SK-N-SH (cell line): ENCODE measurements around the gene PLIN1. TPM values are rescaled to one million over a fixed set of nuclear protein-coding genes. Genes with fewer than 3 reads are reported as not detected.

ENCODE experiments used
- CTCF ChIA-PET: fragments of 300-600, 350-600 bp; formaldehyde crosslinking; extraction: SDS; loops from one replicate; lab custom pipeline; 2021; lab: Yijun Ruan, JAX
- POLR2A ChIA-PET: fragments of 350-600 bp; sonication (Branson Sonifier 250); formaldehyde crosslinking; extraction: SDS; loops from one replicate; lab custom pipeline; 2020; ENCODE audit warnings: antibody characterized with exemption, inconsistent platforms; lab: Yijun Ruan, JAX
- DNase-seq: peaks from one replicate; pipeline ENCODE4 v3.0.0; 2012
- H2AFZ ChIP-seq: fragments of 200-600 bp; sonication (generic); 2 replicates; pipeline ENCODE4 v1.8.1; 2016; ENCODE audit warnings: antibody characterized with exemption, mild to moderate bottlenecking, low read depth
- H3F3A ChIP-seq: fragments of 200-600 bp; sonication (generic); replicated peaks from 2 replicates; pipeline ENCODE3; 2016; ENCODE audit warnings: antibody characterized with exemption, mild to moderate bottlenecking; ENCODE audit not compliant: insufficient read depth
- H3K27ac ChIP-seq, 2 experiments: fragments of 200-500 bp in 1 of 2; fragments of 200-600 bp in 1 of 2; sonication (Bioruptor generic) in 1 of 2; sonication (generic), shearing (Covaris generic) in 1 of 2; 2 replicates each; pipeline versions ENCODE4 v1.5.1 to v1.6.1; 2014 to 2016; ENCODE audit warnings: low read depth in 2 of 2, inconsistent platforms in 1 of 2, low read length in 1 of 2, mild to moderate bottlenecking in 1 of 2, mixed read lengths in 1 of 2
- H3K27me3 ChIP-seq: fragments of 200-600 bp; sonication (generic), shearing (Covaris generic); 2 replicates; pipeline ENCODE4 v1.6.1; 2016; ENCODE audit warnings: mixed run types; ENCODE audit not compliant: insufficient read depth
- H3K36me3 ChIP-seq, 2 experiments: fragments of 200-500 bp in 1 of 2; fragments of 200-600 bp in 1 of 2; sonication (Bioruptor generic) in 1 of 2; sonication (generic) in 1 of 2; replicated peaks in 1 of 2; 2 replicates each; pipeline versions ENCODE3 to v1.5.1; 2014 to 2016; ENCODE audit warnings: low read length in 1 of 2, mild to moderate bottlenecking in 1 of 2; ENCODE audit not compliant: insufficient read depth in 2 of 2, control insufficient read depth in 1 of 2
- H3K4me1 ChIP-seq, 2 experiments: fragments of 200-500 bp in 1 of 2; fragments of 200-600 bp in 1 of 2; sonication (Bioruptor generic) in 1 of 2; sonication (generic), shearing (Covaris generic) in 1 of 2; 2 replicates each; pipeline versions ENCODE4 v1.5.1 to v1.6.1; 2014 to 2016; ENCODE audit warnings: low read depth in 1 of 2, low read length in 1 of 2, mixed run types in 1 of 2; ENCODE audit not compliant: insufficient read depth in 2 of 2, control insufficient read depth in 1 of 2
- H3K4me2 ChIP-seq: fragments of 200-600 bp; sonication (generic), shearing (Covaris generic); 2 replicates; pipeline ENCODE4 v1.6.1; 2017; ENCODE audit warnings: mixed run types
- H3K4me3 ChIP-seq, 2 experiments: fragments of 200-500 bp in 1 of 2; fragments of 200-600 bp in 1 of 2; sonication (Bioruptor generic) in 1 of 2; sonication (generic), shearing (Covaris generic) in 1 of 2; 2 replicates each; pipeline versions ENCODE4 v1.5.1 to v1.8.1; 2014 to 2016; ENCODE audit warnings: low read depth in 2 of 2, inconsistent platforms in 1 of 2, low read length in 1 of 2, mild to moderate bottlenecking in 1 of 2, mixed read lengths in 1 of 2, moderate library complexity in 1 of 2
- H3K79me2 ChIP-seq: fragments of 200-600 bp; sonication (generic); 2 replicates; pipeline ENCODE4 v1.8.1; 2017; ENCODE audit warnings: mild to moderate bottlenecking; ENCODE audit not compliant: insufficient read depth
- H3K9ac ChIP-seq: fragments of 200-600 bp; sonication (generic); 2 replicates; pipeline ENCODE4 v1.6.1; 2017; ENCODE audit warnings: mixed run types
- H3K9me2 ChIP-seq: fragments of 200-600 bp; sonication (generic); 2 replicates; pipeline ENCODE4 v1.6.1; 2017; ENCODE audit warnings: mixed run types
- H3K9me3 ChIP-seq: fragments of 200-600 bp; sonication (generic); 2 replicates; pipeline ENCODE4 v1.6.1; 2017; ENCODE audit warnings: mixed run types, mild to moderate bottlenecking, moderate library complexity
- H4K20me1 ChIP-seq: fragments of 200-600 bp; sonication (generic); 2 replicates; pipeline ENCODE4 v1.6.1; 2017; ENCODE audit warnings: mild to moderate bottlenecking, mixed run types; ENCODE audit not compliant: insufficient read depth
- CTCF ChIP-seq: fragments of 200-600 bp; sonication (generic); IDR thresholded peaks from 2 replicates; pipeline ENCODE4 v1.6.1; 2017; ENCODE audit warnings: antibody characterized with exemption, mild to moderate bottlenecking, moderate library complexity
- ELF1 ChIP-seq: IDR thresholded peaks from 2 replicates; pipeline ENCODE4 v1.4.0; 2012
- GATA2 ChIP-seq: sonication (generic); formaldehyde crosslinking; IDR thresholded peaks from 2 replicates; pipeline ENCODE4 v1.5.0; 2020; ENCODE audit warnings: mild to moderate bottlenecking, missing genetic modification reagents
- MAX ChIP-seq: IDR thresholded peaks from 2 replicates; pipeline ENCODE4 v1.4.0; 2012; ENCODE audit warnings: low read depth
- MEF2A ChIP-seq: IDR thresholded peaks from 2 replicates; pipeline ENCODE4 v1.4.0; 2012; ENCODE audit warnings: low read depth, borderline replicate concordance
- MXI1 ChIP-seq: IDR thresholded peaks from 2 replicates; pipeline ENCODE4 v1.6.1; 2012; ENCODE audit warnings: mild to moderate bottlenecking, low read depth, low read length, improper control_type of control experiment
- PBX3 ChIP-seq: IDR thresholded peaks from 2 replicates; pipeline ENCODE4; 2012
- RAD21 ChIP-seq: IDR thresholded peaks from 2 replicates; pipeline ENCODE4 v1.6.1; 2012; ENCODE audit warnings: mild to moderate bottlenecking, low read length
- REST ChIP-seq: IDR thresholded peaks from 2 replicates; pipeline ENCODE4 v1.6.1; 2012; ENCODE audit warnings: mild to moderate bottlenecking, low read depth, low read length, moderate library complexity
- RFX5 ChIP-seq: IDR thresholded peaks from 2 replicates; pipeline ENCODE4 v1.6.1; 2012; ENCODE audit warnings: mild to moderate bottlenecking, improper control_type of control experiment, low read length
- SIN3A ChIP-seq: IDR thresholded peaks from 2 replicates; pipeline ENCODE4 v1.6.1; 2012; ENCODE audit warnings: low read depth, mild to moderate bottlenecking, low read length, moderate library complexity, borderline replicate concordance
- TAF1 ChIP-seq: IDR thresholded peaks from 2 replicates; pipeline ENCODE4 v1.6.1; 2012; ENCODE audit warnings: low read depth, mild to moderate bottlenecking, low read length, moderate library complexity, borderline replicate concordance
- TCF12 ChIP-seq: IDR thresholded peaks from 2 replicates; pipeline ENCODE4 v1.4.0; 2012
- TEAD4 ChIP-seq: IDR thresholded peaks from 2 replicates; pipeline ENCODE4 v1.4.0; 2012; ENCODE audit warnings: mild to moderate bottlenecking, borderline replicate concordance; ENCODE audit not compliant: insufficient read depth
- USF1 ChIP-seq: IDR thresholded peaks from 2 replicates; pipeline ENCODE4 v1.4.0; 2012; ENCODE audit warnings: low read depth, borderline replicate concordance
- WGBS: methylation state at CpG from one replicate; pipeline ENCODE4 v1.1.6; 2017; ENCODE audit warnings: low lambda C conversion rate; 5-methylcytosine and 5-hydroxymethylcytosine counted together
- polyA plus RNA-seq, 3 experiments: library from polyadenylated mRNA; depleted of rRNA; stranded (reverse); fragments of >200 nt; gene quantifications; 2 replicates each; pipeline ENCODE4 v1.2.3, GENCODE V29; 2012

Gene PLIN1
- polyA plus RNA-seq, 1 of the 3 experiments (the other 2 are of a cell fraction) = 0.08 TPM

- Histone ChIP-seq H3K4me2 (no peak overlapping the region), H3K79me2 (peaks cover 18% of the 10 kb centered on the region), H3K4me3 (no peak overlapping the region), H3K9me2 (no peaks in the 10 kb centered on the region), H3K27ac (no peak overlapping the region), H2AFZ (no peak overlapping the region), H3K4me1 (peaks cover 6 to 9% of the 10 kb centered on the region in 2 experiments; a peak in 3 of 4 replicates), H4K20me1 (no peaks in the 10 kb centered on the region), H3K9me3 (no peaks in the 10 kb centered on the region), H3K27me3 (no peaks in the 10 kb centered on the region), H3K9ac (no peak overlapping the region), H3K36me3 (no peaks in the 10 kb centered on the region), H3F3A (peaks cover 28% of the 10 kb centered on the region)
- no peak for DNase-seq
- CTCF ChIA-PET = interaction anchor here (1.1 to 1.6 kb wide), 4 partner anchors 10 to 45 kb away, joined by 3 to 6 read pairs (median 6); no protein-coding TSS in a partner anchor
- WGBS = 75% methylated on average over 5 of the region's 5 CpGs
- POLR2A ChIA-PET = no interaction called here
- TF ChIP-seq USF1 = no peak
- no peak for TF ChIP-seq RAD21
- no peak for TF ChIP-seq TEAD4
- no peak for TF ChIP-seq TCF12
- TF ChIP-seq RFX5 = no peak
- no peak for TF ChIP-seq PBX3
- TF ChIP-seq SIN3A = no peak
- TF ChIP-seq MXI1 = no peak
- TF ChIP-seq TAF1 = no peak
- no peak for TF ChIP-seq CTCF
- TF ChIP-seq GATA2 = no peak
- no peak for TF ChIP-seq ELF1
- no peak for TF ChIP-seq MEF2A
- no peak for TF ChIP-seq REST
- TF ChIP-seq MAX = no peak
Observed at GRCh38 chr15:89657686-89658200, 21.4 kb downstream of the PLIN1 start.
